Endodermal cell (in vitro differentiated cells): ENCODE data around the gene MYL3. TPM values are rescaled to one million over a fixed set of nuclear protein-coding genes. Genes with fewer than 3 reads are reported as not detected.

Source experiments
- DNase-seq: peaks from one replicate; pipeline ENCODE4 v3.0.0-alpha.2; 2017
- H3K27ac ChIP-seq: 2 replicates; pipeline ENCODE4 v1.5.1; 2013; ENCODE audit warnings: mild to moderate bottlenecking, low read depth, low read length, moderate library complexity
- H3K27me3 ChIP-seq: 2 replicates; pipeline ENCODE4 v1.6.1; 2013; ENCODE audit warnings: mild to moderate bottlenecking, low read length, moderate library complexity; ENCODE audit not compliant: insufficient read depth, control insufficient read depth, poor library complexity, severe bottlenecking
- H3K36me3 ChIP-seq: 2 replicates; pipeline ENCODE4 v1.7.0; 2013; ENCODE audit warnings: mild to moderate bottlenecking, low read length, moderate library complexity; ENCODE audit not compliant: control insufficient read depth, insufficient read depth
- H3K4me1 ChIP-seq: one replicate; pipeline ENCODE4 v1.7.0; 2013; ENCODE audit warnings: low read length; ENCODE audit not compliant: control insufficient read depth, insufficient read depth
- H3K4me3 ChIP-seq: 2 replicates; pipeline ENCODE4 v1.5.1; 2013; ENCODE audit warnings: mild to moderate bottlenecking, low read length, moderate library complexity
- H3K9ac ChIP-seq: 2 replicates; pipeline ENCODE4 v1.6.1; 2013; ENCODE audit warnings: mild to moderate bottlenecking, low read length, moderate library complexity; ENCODE audit not compliant: poor library complexity, severe bottlenecking; ENCODE audit errors: extremely low read depth
- H3K9me3 ChIP-seq: 2 replicates; pipeline ENCODE4 v1.6.1; 2013; ENCODE audit warnings: mild to moderate bottlenecking, low read length, moderate library complexity; ENCODE audit not compliant: control insufficient read depth
- H3K27ac Mint-ChIP-seq: 2 replicates; pipeline ENCODE4 v1.8.0; 2020; ENCODE audit warnings: mixed read lengths
- H3K27me3 Mint-ChIP-seq: 2 replicates; pipeline ENCODE4 v1.8.0; 2021; ENCODE audit warnings: mild to moderate bottlenecking, mixed read lengths; ENCODE audit not compliant: insufficient read depth
- H3K36me3 Mint-ChIP-seq: 2 replicates; pipeline ENCODE4 v1.8.0; 2020; ENCODE audit warnings: low read depth, mixed read lengths
- H3K4me1 Mint-ChIP-seq: 2 replicates; pipeline ENCODE4 v1.8.0; 2020; ENCODE audit warnings: mixed read lengths
- H3K4me3 Mint-ChIP-seq: 2 replicates; pipeline ENCODE4 v1.8.0; 2020; ENCODE audit warnings: mild to moderate bottlenecking, moderate library complexity, mixed read lengths
- H3K9me3 Mint-ChIP-seq: 2 replicates; pipeline ENCODE4 v1.8.0; 2020; ENCODE audit warnings: mild to moderate bottlenecking, mixed read lengths
- WGBS, 2 experiments: methylation state at CpG; one replicate each; pipeline versions ENCODE4 v1.1.5 to v1.1.7; 2013; ENCODE audit warnings: missing lambda C conversion rate in 2 of 2, mixed read lengths in 1 of 2; ENCODE audit not compliant: insufficient coverage in 1 of 2, insufficient read length in 1 of 2; 5-methylcytosine and 5-hydroxymethylcytosine counted together
- total RNA-seq, 2 donors: library from RNA; stranded (reverse); fragmentation: NEBNext Ultra II Directional in 1 of 2; extraction: Animal tissue kit (Norgen Biotek cat#: 25700) in 1 of 2; gene quantifications; 2 replicates in 1 of 2; 3 replicates in 1 of 2; pipeline ENCODE4 v1.2.1, GENCODE V29; 2021
- TF ChIP-seq, protein P1 (sequence below): fragments of 200-600 bp; sonication (generic); conservative IDR thresholded peaks from 2 replicates; pipeline ENCODE4 v1.5.0; 2021; ENCODE audit warnings: antibody characterized with exemption, mild to moderate bottlenecking

MYL3 gene
- total RNA-seq, 2 donors from 2014 or later = 1.6 to 2.3 TPM

DNA sequence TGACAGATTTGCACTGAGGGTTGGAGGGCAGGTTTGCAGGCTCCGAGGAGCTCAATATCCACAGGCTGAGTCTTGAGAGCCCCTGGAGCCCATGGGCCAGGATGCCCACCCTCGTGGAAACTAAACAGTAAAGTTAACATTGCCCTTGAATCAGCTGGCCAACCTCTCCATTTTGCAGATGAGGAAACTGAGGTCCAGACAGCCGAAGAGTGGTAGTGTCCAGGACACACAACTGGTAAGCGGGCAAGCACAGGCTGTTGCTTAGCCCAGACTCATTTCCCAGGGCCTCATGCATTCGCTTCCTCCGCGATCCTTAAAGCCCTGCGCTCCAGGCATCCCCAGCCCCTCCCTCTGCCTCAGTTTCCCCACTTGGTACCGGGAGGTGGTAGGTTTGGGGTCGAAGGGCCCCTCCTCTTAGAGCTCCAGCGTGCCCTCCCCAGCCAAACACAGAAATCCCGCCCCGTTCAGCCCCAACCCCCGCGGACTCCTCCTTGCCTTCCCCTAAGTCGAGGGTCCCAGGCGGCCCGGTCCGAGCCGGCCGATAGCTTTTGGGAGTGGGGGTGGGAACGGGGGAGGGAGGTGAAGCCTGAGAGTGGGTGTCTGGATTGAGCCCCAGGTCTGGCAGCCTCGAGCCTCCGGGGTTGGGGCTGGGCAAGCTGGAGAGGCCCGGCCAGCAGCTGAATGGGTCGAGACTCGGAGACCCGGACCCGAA, 17.8 kb upstream of the MYL3 start:
- Mint-ChIP-seq H3K27me3 (peaks cover 75% of the 10 kb centered on the region), H3K9me3 (no peaks in the 10 kb centered on the region), H3K27ac (no peak overlapping the region), H3K4me3 (peak overlapping the region; percentile 68), H3K4me1 (peaks cover 14% of the 10 kb centered on the region), H3K36me3 (no peaks in the 10 kb centered on the region)
- TF ChIP-seq, protein P1, sequence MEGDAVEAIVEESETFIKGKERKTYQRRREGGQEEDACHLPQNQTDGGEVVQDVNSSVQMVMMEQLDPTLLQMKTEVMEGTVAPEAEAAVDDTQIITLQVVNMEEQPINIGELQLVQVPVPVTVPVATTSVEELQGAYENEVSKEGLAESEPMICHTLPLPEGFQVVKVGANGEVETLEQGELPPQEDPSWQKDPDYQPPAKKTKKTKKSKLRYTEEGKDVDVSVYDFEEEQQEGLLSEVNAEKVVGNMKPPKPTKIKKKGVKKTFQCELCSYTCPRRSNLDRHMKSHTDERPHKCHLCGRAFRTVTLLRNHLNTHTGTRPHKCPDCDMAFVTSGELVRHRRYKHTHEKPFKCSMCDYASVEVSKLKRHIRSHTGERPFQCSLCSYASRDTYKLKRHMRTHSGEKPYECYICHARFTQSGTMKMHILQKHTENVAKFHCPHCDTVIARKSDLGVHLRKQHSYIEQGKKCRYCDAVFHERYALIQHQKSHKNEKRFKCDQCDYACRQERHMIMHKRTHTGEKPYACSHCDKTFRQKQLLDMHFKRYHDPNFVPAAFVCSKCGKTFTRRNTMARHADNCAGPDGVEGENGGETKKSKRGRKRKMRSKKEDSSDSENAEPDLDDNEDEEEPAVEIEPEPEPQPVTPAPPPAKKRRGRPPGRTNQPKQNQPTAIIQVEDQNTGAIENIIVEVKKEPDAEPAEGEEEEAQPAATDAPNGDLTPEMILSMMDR = no peak
- 21 to 27% methylated on average over 12 to 29 of the region's 29 CpGs for WGBS, 2 experiments
- peak overlapping the region; percentile 53 for H3K4me3 ChIP-seq
- no peak overlapping the region for H3K27ac ChIP-seq
- peaks cover 8% of the 10 kb centered on the region for H3K4me1 ChIP-seq
- no peaks in the 10 kb centered on the region for H3K36me3 ChIP-seq
- no peaks in the 10 kb centered on the region for H3K9me3 ChIP-seq
- H3K27me3 ChIP-seq = peaks cover 57% of the 10 kb centered on the region
- no peak overlapping the region for H3K9ac ChIP-seq
- no peak for DNase-seq

- H3K27me3 ChIP-seq = peaks cover 36% of the 10 kb centered on the region
- Mint-ChIP-seq H3K4me1 (peaks cover 10% of the 10 kb centered on the region), H3K36me3 (no peaks in the 10 kb centered on the region), H3K4me3 (no peak overlapping the region), H3K27ac (no peak overlapping the region), H3K27me3 (peaks cover 69% of the 10 kb centered on the region), H3K9me3 (no peaks in the 10 kb centered on the region)
- WGBS, 2 experiments = 68% methylated on average over 2 of the region's 2 CpGs; no CpG with 5 or more reads in 1 of the 2 experiments
- TF ChIP-seq, protein P1 = peak; percentile 12
- H3K9ac ChIP-seq = no peak overlapping the region
- H3K4me3 ChIP-seq = no peak overlapping the region
- H3K36me3 ChIP-seq = no peaks in the 10 kb centered on the region
- DNase-seq = peak; percentile 78
- H3K27ac ChIP-seq = no peak overlapping the region
- peaks cover 8% of the 10 kb centered on the region for H3K4me1 ChIP-seq
- no peaks in the 10 kb centered on the region for H3K9me3 ChIP-seq
Observed at GRCh38 chr3:46878781-46879436, 15.7 kb upstream of the MYL3 start.

DNA sequence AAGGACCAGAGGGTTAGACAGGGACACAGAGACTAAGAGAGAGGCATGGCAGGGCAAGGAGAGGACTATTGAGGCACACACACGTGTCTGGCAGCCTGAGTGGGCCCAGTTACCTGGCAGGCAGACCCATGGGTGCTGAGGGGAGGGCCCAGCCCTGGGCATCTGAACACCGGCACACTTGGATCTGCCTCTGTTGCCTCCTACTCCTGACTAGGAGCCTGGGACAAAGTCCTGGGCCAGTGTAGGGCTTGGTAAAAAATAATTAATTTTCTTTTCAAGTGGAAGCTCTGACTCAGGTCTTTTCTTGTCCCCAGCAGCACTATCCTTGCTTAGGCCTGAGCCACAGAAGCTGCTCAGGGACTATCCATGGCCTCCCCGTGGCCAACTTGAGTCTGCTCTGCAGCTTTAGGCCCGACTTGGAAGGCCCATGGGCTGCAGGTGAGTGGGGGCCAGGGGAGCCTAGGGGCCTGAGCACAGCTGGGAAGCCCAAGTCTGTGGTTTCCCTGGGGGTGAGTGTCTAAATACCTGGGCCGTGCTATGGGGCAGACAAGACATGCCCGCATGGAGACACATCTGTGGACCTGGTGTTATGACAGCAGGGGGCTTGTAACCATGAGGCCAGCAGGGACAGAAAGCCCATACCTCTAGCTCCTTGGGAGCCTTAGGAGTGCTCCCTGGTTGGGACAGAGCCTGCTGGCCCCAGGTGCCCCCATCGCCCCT, 14.3 kb upstream of the MYL3 start, which contains the start of gene PTH1R:
Gene PTH1R (plus strand): TSS at position 316 of the 720 bp plus-strand sequence. CDS start 5,839 bp downstream, outside the sequence.
- TF ChIP-seq, protein P1 = no peak
- Histone ChIP-seq H3K4me1 (peaks cover 8% of the 10 kb centered on the region), H3K27ac (no peak within 1 kb of the TSS), H3K36me3 (no peaks in the 10 kb centered on the region), H3K27me3 (peaks cover 27% of the 10 kb centered on the region), H3K4me3 (no peak within 1 kb of the TSS), H3K9ac (no peak within 1 kb of the TSS), H3K9me3 (no peaks in the 10 kb centered on the region)
- WGBS, 2 experiments = 85 to 89% methylated on average over 6 to 7 of the region's 7 CpGs
- Mint-ChIP-seq H3K27ac (no peak within 1 kb of the TSS), H3K4me1 (peaks cover 7% of the 10 kb centered on the region), H3K27me3 (peaks cover 71% of the 10 kb centered on the region), H3K36me3 (no peaks in the 10 kb centered on the region), H3K4me3 (no peak within 1 kb of the TSS), H3K9me3 (no peaks in the 10 kb centered on the region)
- DNase-seq = no peak
